HG03064 (cell line): ENCODE data around the gene HES4.

ENCODE experiments used
- ATAC-seq: cut with Tn5 transposase; IDR thresholded peaks from one replicate; pipeline ENCODE4 v1.9.1; 2021; ENCODE audit warnings: low read depth; ENCODE audit not compliant: unreplicated experiment

HES4 gene

DNA sequence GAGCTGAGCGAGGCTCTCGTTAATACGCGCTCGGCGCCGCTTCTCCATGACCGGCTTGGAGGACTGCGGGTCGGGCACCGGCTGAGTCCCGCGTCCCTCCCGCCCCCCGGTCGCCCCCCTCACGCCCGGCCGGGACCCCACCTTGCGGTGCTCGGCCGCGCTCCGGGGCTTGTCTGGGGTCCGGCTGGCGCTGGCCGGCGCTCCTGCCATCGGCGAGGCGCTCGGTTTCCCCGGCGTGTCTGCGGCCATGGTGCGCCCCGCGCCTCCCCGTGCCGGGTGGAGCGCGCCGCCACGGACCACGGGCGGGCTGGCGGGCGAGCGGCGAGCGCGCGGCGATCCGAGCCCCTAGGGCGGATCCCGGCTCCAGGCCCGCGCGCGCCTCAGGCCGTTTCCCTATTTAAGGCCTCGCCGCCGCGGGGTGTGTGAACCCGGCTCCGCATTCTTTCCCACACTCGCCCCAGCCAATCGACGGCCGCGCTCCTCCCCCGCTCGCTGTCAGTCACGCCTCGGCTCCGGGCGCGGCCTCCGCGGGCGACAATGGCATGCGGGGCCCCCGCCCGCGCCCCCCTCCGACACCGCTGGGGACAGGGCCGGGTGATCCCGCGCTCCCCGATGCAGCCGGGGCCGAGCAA, at the start of gene HES4:
TSS of gene HES4 (minus strand) at position 373 of the 632 bp plus-strand sequence. CDS start at position 249, 124 bp downstream.
- no peak for ATAC-seq

DNA sequence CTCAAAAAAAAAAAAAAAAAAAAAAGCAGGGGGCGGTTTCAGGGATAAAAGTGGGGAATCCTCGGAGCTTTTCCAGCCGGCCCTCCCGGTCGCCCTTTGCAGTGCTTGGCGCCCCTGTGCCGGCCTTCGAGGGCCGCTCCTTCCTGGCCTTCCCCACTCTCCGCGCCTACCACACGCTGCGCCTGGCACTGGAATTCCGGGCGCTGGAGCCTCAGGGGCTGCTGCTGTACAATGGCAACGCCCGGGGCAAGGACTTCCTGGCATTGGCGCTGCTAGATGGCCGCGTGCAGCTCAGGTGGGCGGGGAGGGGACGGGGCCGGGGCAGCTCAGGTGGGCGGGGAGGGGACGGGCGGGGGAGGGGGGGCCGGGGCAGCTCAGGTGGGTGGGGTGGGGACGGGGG, 48.9 kb upstream of the HES4 start:
- ATAC-seq: no peak

- ATAC-seq: no peak
These were observed 48.1 kb upstream of the HES4 start for GRCh38 chr1:1047963-1048362.

DNA sequence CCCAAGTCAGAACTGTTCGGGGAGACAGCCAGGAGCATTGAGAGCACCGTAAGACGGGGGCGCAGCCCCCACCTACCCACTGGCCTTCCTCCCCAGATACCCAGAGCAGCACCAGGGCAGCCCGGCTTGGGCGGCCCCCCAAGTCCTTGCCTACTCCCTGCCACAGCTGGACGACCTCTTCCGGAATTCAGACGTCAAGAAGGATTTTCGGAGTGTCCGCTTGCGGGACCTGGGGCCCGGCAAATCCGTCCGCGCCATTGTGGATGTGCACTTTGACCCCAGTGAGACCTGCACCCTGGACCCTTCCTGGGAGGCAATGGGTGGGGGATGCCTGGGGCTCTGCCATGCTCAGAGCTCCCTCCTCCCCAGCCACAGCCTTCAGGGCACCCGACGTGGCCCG, 47.5 kb upstream of the HES4 start:
- ATAC-seq: no peak

GRCh38 chr1:1046767-1047166, 46.9 kb upstream of the HES4 start:
- no peak for ATAC-seq

DNA sequence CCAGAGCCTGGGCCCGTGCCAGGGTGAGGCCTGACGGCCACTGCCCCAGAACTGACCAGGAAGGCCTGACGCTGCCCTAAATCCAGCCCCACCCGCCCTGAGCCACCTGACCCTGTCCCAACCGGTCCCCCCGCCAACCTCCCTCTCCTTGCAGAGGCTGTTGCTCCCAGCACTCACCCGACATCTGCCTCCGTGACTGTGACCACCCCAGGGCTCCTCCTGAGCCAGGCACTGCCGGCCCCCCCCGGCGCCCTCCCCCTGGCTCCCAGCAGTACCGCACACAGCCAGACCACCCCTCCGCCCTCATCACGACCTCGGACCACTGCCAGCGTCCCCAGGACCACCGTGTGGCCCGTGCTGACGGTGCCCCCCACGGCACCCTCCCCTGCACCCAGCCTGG, 46.3 kb upstream of the HES4 start:
- ATAC-seq: no peak

- no peak for ATAC-seq
These were observed 45.2 kb upstream of the HES4 start for GRCh38 chr1:1045129-1045528.

DNA sequence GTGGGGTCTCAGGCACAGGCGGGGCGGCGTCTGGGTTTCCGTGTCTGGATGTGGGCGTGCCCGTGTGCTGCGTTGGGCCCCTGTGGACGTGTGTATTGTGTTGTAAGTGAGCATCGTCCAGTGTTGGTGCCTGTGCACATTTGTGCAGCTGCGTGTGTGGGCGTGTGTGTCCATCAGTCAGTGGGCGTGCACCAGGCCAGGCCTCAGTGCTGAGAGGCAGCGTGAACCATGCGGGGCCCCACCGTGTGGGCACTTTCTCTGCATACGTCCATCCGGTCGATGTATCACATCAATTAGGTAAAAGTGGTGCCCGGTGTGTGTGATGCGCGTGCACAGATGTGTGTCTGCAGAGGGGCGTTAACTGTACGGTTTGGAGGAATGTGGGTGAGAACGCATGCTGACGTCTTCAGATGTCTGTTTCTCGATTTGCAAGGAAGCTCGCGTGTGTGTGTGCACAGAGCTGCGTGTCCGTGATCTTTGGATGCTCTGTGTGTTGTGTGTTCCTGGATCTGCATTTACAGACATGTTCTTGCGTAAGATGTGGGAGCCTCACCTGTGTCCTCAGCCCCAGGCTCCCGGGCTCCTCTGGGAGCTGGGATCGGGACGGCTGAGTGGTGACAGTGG, 44.7 kb upstream of the HES4 start:
- ATAC-seq: no peak

GRCh38 chr1:1043921-1044320, 44.0 kb upstream of the HES4 start:
- ATAC-seq: no peak

DNA sequence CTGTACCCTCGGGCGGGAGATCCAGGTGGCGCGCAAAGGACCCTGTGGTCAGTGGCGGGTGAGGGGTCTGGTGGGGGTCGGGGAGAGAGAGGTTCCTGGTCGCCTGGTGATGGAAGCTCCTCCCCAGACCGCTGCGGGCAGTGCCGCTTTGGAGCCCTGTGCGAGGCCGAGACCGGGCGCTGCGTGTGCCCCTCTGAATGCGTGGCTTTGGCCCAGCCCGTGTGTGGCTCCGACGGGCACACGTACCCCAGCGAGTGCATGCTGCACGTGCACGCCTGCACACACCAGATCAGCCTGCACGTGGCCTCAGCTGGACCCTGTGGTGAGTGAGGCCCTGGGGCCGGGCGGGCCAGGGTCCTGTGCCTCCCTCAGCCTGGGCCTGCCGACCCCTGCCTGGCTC, 43.5 kb upstream of the HES4 start:
- ATAC-seq: no peak

DNA sequence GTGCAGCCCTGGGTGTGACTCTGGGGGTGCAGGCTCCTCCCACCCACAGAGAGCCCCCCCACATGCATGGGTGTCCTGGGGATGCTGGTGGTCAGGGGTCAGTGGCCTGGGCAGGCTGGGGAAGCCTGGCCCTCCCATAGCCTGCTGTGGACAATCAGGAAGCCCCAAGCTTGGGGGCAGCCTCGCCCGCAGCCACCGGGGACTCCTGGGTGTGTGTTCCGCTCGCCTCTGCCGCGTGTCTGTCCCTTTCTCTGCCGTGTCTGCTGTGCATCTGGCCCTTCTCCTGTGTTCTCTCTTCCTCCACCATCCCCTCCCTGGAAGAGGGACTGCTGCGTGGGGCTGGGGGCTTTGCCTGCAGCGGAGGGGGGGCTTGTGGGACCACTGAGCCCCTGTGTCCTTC, 42.9 kb upstream of the HES4 start:
- no peak for ATAC-seq

DNA sequence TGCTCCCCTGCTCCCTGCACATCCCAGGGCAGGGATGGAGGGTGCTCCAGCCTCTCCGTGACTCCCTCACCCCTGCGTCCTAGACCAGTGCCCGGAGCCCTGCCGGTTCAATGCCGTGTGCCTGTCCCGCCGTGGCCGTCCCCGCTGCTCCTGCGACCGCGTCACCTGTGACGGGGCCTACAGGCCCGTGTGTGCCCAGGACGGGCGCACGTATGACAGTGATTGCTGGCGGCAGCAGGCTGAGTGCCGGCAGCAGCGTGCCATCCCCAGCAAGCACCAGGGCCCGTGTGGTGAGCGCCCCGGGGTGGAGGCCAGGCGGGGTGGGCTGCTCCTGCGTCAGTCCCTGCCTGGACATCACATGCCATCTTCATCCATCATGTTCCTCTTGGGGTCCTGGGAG, 42.0 kb upstream of the HES4 start:
- ATAC-seq: no peak

DNA sequence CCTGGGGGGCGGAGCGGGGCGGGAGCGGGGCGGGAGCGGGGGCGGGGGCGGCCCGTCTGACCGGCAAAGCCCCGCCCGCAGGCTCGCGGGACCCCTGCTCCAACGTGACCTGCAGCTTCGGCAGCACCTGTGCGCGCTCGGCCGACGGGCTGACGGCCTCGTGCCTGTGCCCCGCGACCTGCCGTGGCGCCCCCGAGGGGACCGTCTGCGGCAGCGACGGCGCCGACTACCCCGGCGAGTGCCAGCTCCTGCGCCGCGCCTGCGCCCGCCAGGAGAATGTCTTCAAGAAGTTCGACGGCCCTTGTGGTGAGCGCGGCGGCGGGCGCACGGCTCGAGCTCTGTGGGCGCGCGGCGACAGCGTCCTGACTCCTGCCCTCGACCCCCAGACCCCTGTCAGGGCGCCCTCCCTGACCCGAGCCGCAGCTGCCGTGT, 41.2 kb upstream of the HES4 start:
- no peak for ATAC-seq

DNA sequence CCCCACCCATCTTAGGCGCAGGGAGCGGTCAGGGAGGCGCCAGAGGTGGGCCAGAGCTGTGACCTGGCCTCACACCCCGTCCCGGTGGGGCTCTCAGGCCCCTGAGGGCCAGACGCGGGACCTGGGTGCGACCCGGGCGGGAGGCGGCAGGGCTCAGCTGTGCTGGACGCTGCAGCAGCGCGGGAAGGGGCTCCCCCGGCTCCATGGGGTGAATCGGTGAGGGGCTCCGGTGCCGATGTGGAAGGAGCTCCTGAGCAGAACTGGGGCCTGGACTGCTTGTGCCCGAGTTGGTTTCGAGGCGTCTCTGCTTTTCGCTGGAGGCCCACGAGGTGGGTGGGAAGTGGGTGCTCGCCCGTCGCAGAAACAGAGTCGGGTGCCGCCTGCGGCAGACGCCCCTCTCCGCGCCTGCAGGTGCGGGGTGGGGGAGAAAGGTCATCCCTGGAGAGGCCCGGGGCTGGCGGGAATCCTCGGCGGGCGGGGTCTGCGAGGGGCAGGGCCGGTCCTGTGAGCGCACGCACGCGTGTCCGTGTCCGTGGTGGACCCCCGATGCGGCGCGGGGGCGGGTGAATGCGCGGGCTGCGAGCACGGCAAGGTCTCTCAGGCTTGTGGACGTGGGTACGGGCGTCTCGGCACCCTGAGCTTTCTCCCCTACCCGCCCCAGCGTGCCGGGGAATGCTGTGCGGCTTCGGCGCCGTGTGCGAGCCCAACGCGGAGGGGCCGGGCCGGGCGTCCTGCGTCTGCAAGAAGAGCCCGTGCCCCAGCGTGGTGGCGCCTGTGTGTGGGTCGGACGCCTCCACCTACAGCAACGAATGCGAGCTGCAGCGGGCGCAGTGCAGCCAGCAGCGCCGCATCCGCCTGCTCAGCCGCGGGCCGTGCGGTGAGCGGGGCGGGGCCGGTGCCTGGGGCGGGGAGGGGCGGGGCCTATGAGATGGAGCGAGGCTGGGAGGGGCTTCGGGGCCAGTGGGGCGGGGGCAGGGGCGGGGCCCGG, 40.4 kb upstream of the HES4 start:
- no peak for ATAC-seq

DNA sequence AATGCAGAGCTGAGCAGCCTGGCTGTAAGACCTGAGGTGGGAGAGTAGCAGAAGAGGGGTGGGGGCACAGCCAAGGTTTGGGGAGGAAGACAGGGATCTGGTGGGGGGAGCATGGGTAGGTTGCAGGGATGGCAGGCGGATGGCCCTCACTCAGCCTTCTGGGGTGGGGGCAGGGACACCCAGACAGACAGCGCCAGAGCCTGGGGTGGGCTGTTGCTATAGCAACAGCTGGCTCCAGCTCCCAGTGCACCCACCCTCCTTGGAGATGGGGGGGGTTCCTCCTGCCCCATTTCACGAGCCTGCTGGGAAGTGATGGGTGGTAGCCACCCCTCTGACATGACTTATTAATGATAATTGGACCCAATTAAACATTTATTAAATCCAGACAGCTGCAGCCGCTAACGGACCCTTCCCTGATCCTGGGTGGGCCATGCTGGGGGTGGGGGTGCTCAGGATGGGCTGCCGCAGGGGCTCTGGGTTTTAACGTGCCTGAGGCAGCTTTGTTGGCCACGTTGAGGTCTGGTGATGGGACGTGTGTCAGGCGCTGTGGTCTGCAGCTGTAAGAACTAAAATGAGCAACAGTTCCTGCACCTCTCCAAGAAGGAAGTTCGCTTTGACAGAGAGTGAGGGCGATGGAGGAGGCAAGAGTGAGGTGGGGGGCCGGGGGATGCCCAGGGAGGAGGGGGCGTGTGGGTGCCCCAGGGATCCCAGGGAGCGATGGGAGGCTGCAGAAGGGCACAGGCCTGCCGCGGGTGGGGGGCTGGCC, 39.4 kb upstream of the HES4 start:
- no peak for ATAC-seq

DNA sequence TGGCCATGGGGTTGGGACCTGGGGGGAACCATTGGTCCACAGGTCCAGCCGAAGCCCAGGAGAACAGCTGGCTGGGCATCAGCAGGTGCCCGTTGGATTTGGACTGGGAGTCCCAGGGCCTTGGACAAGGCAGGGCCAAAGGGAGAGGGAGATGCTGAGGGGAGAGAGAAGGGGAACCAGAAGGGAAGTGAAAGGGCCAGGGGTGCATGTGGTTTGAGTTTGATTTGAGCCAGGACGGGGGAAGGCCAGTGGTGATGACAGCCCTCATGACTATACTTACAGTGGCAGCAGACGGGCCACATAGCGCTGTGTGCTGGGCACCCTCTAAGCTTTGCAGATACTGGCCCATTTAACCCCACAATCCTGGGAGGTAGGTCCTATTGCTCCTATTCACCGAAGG, 38.8 kb upstream of the HES4 start:
- ATAC-seq: no peak

DNA sequence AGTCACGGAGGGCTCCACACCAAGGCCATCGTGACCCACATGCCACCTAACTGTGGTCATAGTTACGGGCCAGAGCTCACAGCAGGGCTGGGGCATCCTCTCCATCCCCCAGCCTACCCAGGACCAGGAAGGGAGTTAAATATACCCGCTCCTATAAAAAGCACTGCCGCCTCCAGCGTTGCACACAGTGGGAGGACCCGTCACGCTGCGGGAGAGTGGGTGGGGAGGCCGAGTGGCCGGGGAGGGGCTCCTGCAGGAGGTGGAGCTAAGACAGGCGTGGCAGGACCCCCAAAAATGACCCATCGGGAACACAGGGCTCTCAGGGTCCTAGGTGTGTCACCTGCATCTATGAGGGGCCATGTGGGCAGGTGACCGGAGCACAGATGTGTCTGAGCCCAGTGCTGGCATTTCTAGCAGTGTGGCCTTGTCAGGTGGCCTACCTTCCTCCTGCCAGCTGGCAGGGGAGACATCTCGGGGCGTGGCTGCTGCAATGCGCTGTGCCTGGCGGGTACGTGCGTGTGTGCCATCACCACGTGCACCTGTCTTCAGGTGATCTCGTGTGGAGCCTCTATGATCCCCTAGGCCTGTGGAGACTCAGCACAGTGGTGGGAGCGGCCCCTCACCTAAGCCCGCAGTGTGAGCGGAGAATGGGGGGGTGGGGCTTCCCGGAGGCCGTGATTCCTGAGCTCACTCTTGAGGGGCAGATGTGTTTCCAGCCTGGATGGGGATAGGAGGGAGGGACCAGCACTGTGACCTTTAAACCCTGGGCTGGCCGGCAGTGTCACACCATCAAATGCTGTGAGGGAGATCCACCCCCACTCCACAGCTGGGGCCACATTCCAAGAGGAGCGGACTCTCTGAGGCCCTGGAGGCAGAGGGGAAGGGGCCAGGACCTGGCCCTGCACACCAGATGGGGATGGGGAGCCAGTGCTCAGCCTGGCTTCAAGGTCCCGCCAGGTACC, 37.8 kb upstream of the HES4 start:
- no peak for ATAC-seq

GRCh38 chr1:1035291-1035943, 35.5 kb upstream of the HES4 start:
- ATAC-seq: no peak

DNA sequence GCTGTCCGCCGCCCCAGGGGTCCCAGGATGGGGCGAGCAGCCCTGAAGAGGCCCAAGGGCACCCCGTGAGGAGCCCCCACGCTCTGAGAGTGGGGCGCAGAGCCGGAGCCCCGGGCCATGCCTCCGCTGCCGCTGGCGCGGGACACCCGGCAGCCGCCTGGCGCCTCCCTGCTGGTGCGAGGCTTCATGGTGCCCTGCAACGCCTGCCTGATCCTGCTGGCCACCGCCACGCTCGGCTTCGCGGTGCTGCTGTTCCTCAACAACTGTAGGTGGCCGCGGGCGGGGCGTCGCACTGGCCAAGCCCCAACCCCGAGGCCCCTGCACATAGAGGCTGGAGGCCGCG, 34.5 kb upstream of the HES4 start:
- no peak for ATAC-seq
